IMR-90 (cell line): Measurements from ENCODE around the gene NHEJ1. TPM values are rescaled to one million over a fixed set of nuclear protein-coding genes. Genes with fewer than 3 reads are reported as not detected.

Source experiments
- ATAC-seq: fragments of 200-7000 bp; cut with Tn5 transposase; 2 replicates; pipeline ENCODE4 v1.9.1; 2020; ENCODE audit warnings: low read depth, mild to moderate bottlenecking, moderate library complexity
- BruUV-seq: library from RNA; stranded (reverse); fragments of 400-500 nt; replicated peaks from 2 replicates; lab custom pipeline; 2021; lab: Mats Ljungman, UMichigan
- CTCF ChIA-PET: fragments of 300-600 bp; formaldehyde crosslinking; extraction: SDS; loops from one replicate; lab custom pipeline; 2021; ENCODE audit warnings: antibody characterized with exemption; lab: Yijun Ruan, JAX
- POLR2A ChIA-PET: fragments of 300-600 bp; sonication (Branson Sonifier 250); formaldehyde crosslinking; loops from one replicate; lab custom pipeline; 2022; ENCODE audit warnings: antibody characterized with exemption; ENCODE audit not compliant: unreplicated experiment; lab: Charles Lee
- DNase-seq: peaks from one replicate; pipeline ENCODE4 v3.0.0; 2013
- H2AFZ ChIP-seq: replicated peaks from 2 replicates; pipeline ENCODE3; 2013; ENCODE audit warnings: low read length, mild to moderate bottlenecking; ENCODE audit not compliant: poor library complexity
- H2AK5ac ChIP-seq: 2 replicates; pipeline ENCODE4 v1.6.1; 2013; ENCODE audit warnings: low read depth, low read length, inconsistent platforms
- H2AK9ac ChIP-seq: replicated peaks from 2 replicates; pipeline ENCODE3; 2013; ENCODE audit warnings: mild to moderate bottlenecking, low read depth, low read length, moderate library complexity; ENCODE audit not compliant: poor library complexity
- H2BK120ac ChIP-seq: 2 replicates; pipeline ENCODE4 v1.6.1; 2013; ENCODE audit warnings: low read depth, low read length, inconsistent platforms
- H2BK15ac ChIP-seq: 3 replicates; pipeline ENCODE4 v1.6.1; 2013; ENCODE audit warnings: low read depth, low read length, inconsistent platforms
- H2BK20ac ChIP-seq: 2 replicates; pipeline ENCODE4 v1.6.1; 2013; ENCODE audit warnings: low read depth, mild to moderate bottlenecking, inconsistent platforms, low read length, moderate library complexity
- H2BK5ac ChIP-seq: 2 replicates; pipeline ENCODE4 v1.6.1; 2013; ENCODE audit warnings: mild to moderate bottlenecking, low read depth, low read length, inconsistent platforms; ENCODE audit not compliant: poor library complexity, severe bottlenecking
- H3K14ac ChIP-seq: replicated peaks from 2 replicates; pipeline ENCODE4 v1.6.1; 2013; ENCODE audit warnings: low read depth, low read length, inconsistent platforms
- H3K18ac ChIP-seq: 2 replicates; pipeline ENCODE4 v1.6.1; 2013; ENCODE audit warnings: low read depth, low read length, control low read depth
- H3K23ac ChIP-seq: 2 replicates; pipeline ENCODE4 v1.6.1; 2013; ENCODE audit warnings: low read depth, low read length, inconsistent platforms
- H3K27ac ChIP-seq: 2 replicates; pipeline ENCODE4 v1.5.1; 2013; ENCODE audit warnings: mild to moderate bottlenecking, control low read depth, low read length; ENCODE audit not compliant: insufficient read depth
- H3K27me3 ChIP-seq: 2 replicates; pipeline ENCODE4 v1.6.1; 2013; ENCODE audit warnings: low read length; ENCODE audit not compliant: control insufficient read depth, insufficient read depth
- H3K36me3 ChIP-seq: 2 replicates; pipeline ENCODE4 v1.6.1; 2013; ENCODE audit warnings: low read length, mixed read lengths; ENCODE audit not compliant: control insufficient read depth, insufficient read depth
- H3K4ac ChIP-seq: 2 replicates; pipeline ENCODE4 v1.6.1; 2013; ENCODE audit warnings: low read depth, low read length, inconsistent platforms
- H3K4me1 ChIP-seq: 2 replicates; pipeline ENCODE4 v1.6.1; 2013; ENCODE audit warnings: low read length, mixed read lengths; ENCODE audit not compliant: control insufficient read depth, insufficient read depth
- H3K4me2 ChIP-seq: 2 replicates; pipeline ENCODE4 v1.6.1; 2013; ENCODE audit warnings: low read depth, mild to moderate bottlenecking, control low read depth, low read length, moderate library complexity
- H3K4me3 ChIP-seq: 2 replicates; pipeline ENCODE4 v1.5.1; 2013; ENCODE audit warnings: low read depth, mild to moderate bottlenecking, control low read depth, low read length, moderate library complexity; ENCODE audit not compliant: insufficient read depth
- H3K56ac ChIP-seq: 2 replicates; pipeline ENCODE4 v1.6.1; 2013; ENCODE audit warnings: low read length, inconsistent platforms; ENCODE audit not compliant: insufficient read depth; ENCODE audit errors: extremely low read depth
- H3K79me1 ChIP-seq, 2 experiments: 2 replicates each; pipeline ENCODE4 v1.6.1; 2013; ENCODE audit warnings: low read length in 2 of 2, inconsistent platforms in 1 of 2, low read depth in 1 of 2
- H3K9ac ChIP-seq: 2 replicates; pipeline ENCODE4 v1.6.1; 2013; ENCODE audit warnings: low read depth, low read length, control low read depth
- H3K9me1 ChIP-seq: 2 replicates; pipeline ENCODE4 v1.6.1; 2013; ENCODE audit warnings: low read length, inconsistent platforms; ENCODE audit not compliant: insufficient read depth
- H3K9me3 ChIP-seq: 2 replicates; pipeline ENCODE4 v1.6.1; 2013; ENCODE audit warnings: low read length; ENCODE audit not compliant: control insufficient read depth, insufficient read depth
- H4K20me1 ChIP-seq: 2 replicates; pipeline ENCODE4 v1.6.1; 2013; ENCODE audit warnings: low read length, inconsistent platforms; ENCODE audit not compliant: insufficient read depth
- H4K5ac ChIP-seq: 2 replicates; pipeline ENCODE4 v1.6.1; 2013; ENCODE audit warnings: mild to moderate bottlenecking, low read depth, low read length, control low read depth
- H4K8ac ChIP-seq, 2 experiments: 2 replicates each; pipeline ENCODE4 v1.6.1; 2013; ENCODE audit warnings: low read depth in 2 of 2, low read length in 2 of 2, control low read depth in 1 of 2, inconsistent platforms in 1 of 2
- H4K91ac ChIP-seq: 2 replicates; pipeline ENCODE4 v1.6.1; 2013; ENCODE audit warnings: low read depth, low read length, inconsistent platforms; ENCODE audit not compliant: insufficient read depth
- BHLHE40 ChIP-seq: fragments of 150-350 bp; IDR thresholded peaks from 2 replicates; pipeline ENCODE4 v1.6.1; 2016; ENCODE audit warnings: mild to moderate bottlenecking, low read depth, low read length
- CEBPB ChIP-seq: IDR thresholded peaks from 2 replicates; pipeline ENCODE4 v1.6.1; 2012; ENCODE audit warnings: low read depth, low read length, improper control_type of control experiment
- CHD1 ChIP-seq: IDR thresholded peaks from 2 replicates; pipeline ENCODE4 v1.6.1; 2012; ENCODE audit warnings: low read depth, low read length, improper control_type of control experiment
- FOS ChIP-seq: fragments of 150-350 bp; IDR thresholded peaks from 2 replicates; pipeline ENCODE4 v1.6.1; 2016; ENCODE audit warnings: low read depth, low read length
- MAFK ChIP-seq: IDR thresholded peaks from 2 replicates; pipeline ENCODE4 v1.6.1; 2012; ENCODE audit warnings: low read depth, low read length, improper control_type of control experiment
- RFX5 ChIP-seq: IDR thresholded peaks from 2 replicates; pipeline ENCODE4 v1.8.0; 2012; ENCODE audit warnings: low read depth, mild to moderate bottlenecking, low read length, moderate library complexity
- SMC3 ChIP-seq: fragments of 150-350 bp; IDR thresholded peaks from 2 replicates; pipeline ENCODE4 v1.6.1; 2016; ENCODE audit warnings: low read depth, mild to moderate bottlenecking, antibody characterized with exemption, low read length, moderate library complexity
- USF2 ChIP-seq: fragments of 150-350 bp; IDR thresholded peaks from 2 replicates; pipeline ENCODE4 v1.6.1; 2017; ENCODE audit warnings: mild to moderate bottlenecking, antibody characterized with exemption, low read length, low read depth
- WGBS, 2 experiments: methylation state at CpG; one replicate each; pipeline versions ENCODE4 v1.1.5 to v1.1.7; 2013; ENCODE audit warnings: missing lambda C conversion rate in 2 of 2; ENCODE audit not compliant: insufficient read length in 1 of 2; ENCODE audit errors: extremely low coverage in 2 of 2; 5-methylcytosine and 5-hydroxymethylcytosine counted together
- dilution Hi-C: fragments of 300-500 bp; cut with HindIII; formaldehyde crosslinking; loops from one replicate; pipeline ENCODE4 v1.14.3; 2018; ENCODE audit warnings: low sequenced_read_pairs; ENCODE audit not compliant: unreplicated experiment
- in situ Hi-C: fragments of 300-500 bp; cut with MboI; formaldehyde crosslinking; loops from 3 replicates; pipeline ENCODE4 v1.14.3; 2019; ENCODE audit warnings: low sequenced_read_pairs, inconsistent platforms, mixed read lengths
- intact Hi-C: fragments of 100-400 bp; cut with micrococcal nuclease; formaldehyde crosslinking; loops from 2 replicates; pipeline ENCODE4 v1.10.0; 2022
- polyA plus RNA-seq, 3 experiments: library from polyadenylated mRNA; depleted of rRNA; stranded (reverse); fragments of >200 nt; gene quantifications; 2 replicates each; pipeline ENCODE4 v1.2.3, GENCODE V29; 2012; ENCODE audit warnings: low replicate concordance in 1 of 3
- total RNA-seq: library from RNA; depleted of rRNA; stranded (reverse); fragments of >200 nt; gene quantifications from 2 replicates; pipeline ENCODE4 v1.2.3, GENCODE V29; 2012

Gene NHEJ1
- total and polyA plus RNA-seq, 2 of the 4 experiments (the other 2 are of a cell fraction) = 12.5 to 23.1 TPM

GRCh38 chr2:219082332-219082958 lies 78.2 kb downstream of the NHEJ1 start:
- H3K4me3 ChIP-seq = no peak overlapping the region
- 0 out of 2 replicates have a peak, but pooled peaks cover 2% of the 10 kb centered on the region for H3K4me1 ChIP-seq
- no peak overlapping the region for H2BK20ac ChIP-seq
- intact Hi-C loops = no loop called here
- dilution Hi-C loops = no loop called here
- WGBS, 2 experiments = 80% methylated on average over 1 of the region's 5 CpGs; no CpG with 5 or more reads in 1 of the 2 experiments
- no peak overlapping the region for H3K9ac ChIP-seq
- ATAC-seq (no peak), DNase-seq (no peak)
- in situ Hi-C loops = no loop called here
- BruUV-seq = no TSS peak
- H3K23ac ChIP-seq = no peak overlapping the region
- peaks cover 3% of the 10 kb centered on the region; the same call in 1 of the 2 replicates for H3K36me3 ChIP-seq
- H4K20me1 ChIP-seq = peaks cover 12% of the 10 kb centered on the region; the same call in 1 of the 2 replicates
- H3K4me2 ChIP-seq = no peak overlapping the region
- no peak overlapping the region for H2AK5ac ChIP-seq
- peaks cover 4% of the 10 kb centered on the region; the same call in 1 of the 2 replicates for H3K9me1 ChIP-seq
- no peak overlapping the region for H4K8ac ChIP-seq
- no peaks in the 10 kb centered on the region for H3K9me3 ChIP-seq
- H3K27ac ChIP-seq = no peak overlapping the region
- no peak overlapping the region for H2AK9ac ChIP-seq
- H3K4ac ChIP-seq = no peak overlapping the region
- CTCF ChIA-PET = interaction anchor here (0.6 to 1.3 kb wide), 3 partner anchors 9 to 14 kb away, joined by 3 read pairs; no protein-coding TSS in a partner anchor
- no peak overlapping the region for H2BK5ac ChIP-seq
- no peak overlapping the region for H2AFZ ChIP-seq
- no peak overlapping the region for H3K18ac ChIP-seq
- no peak overlapping the region for H4K91ac ChIP-seq
- TF ChIP-seq MAFK (no peak), FOS (no peak), CEBPB (no peak), CHD1 (no peak), USF2 (no peak), BHLHE40 (no peak), SMC3 (no peak), RFX5 (no peak)
- H2BK120ac ChIP-seq = no peak overlapping the region
- POLR2A ChIA-PET = no interaction called here
- no peak overlapping the region for H3K14ac ChIP-seq
- H3K56ac ChIP-seq = no peak overlapping the region
- no peaks in the 10 kb centered on the region; the same call in none of the 2 replicates for H3K27me3 ChIP-seq
- no peak overlapping the region for H4K5ac ChIP-seq
- H2BK15ac ChIP-seq = no peak overlapping the region
- no peaks in the 10 kb centered on the region for H3K79me1 ChIP-seq
